HG02642 (cell line): ENCODE measurements around the gene GLMP.
"Not testable (repeated sequence)": the region's sequence is repeated elsewhere in the genome, so short reads cannot be mapped to it uniquely, and the experiment has no call there.

Experiments used
- ATAC-seq: cut with Tn5 transposase; IDR thresholded peaks from one replicate; pipeline ENCODE4 v1.9.1; 2021; ENCODE audit warnings: mild to moderate bottlenecking; ENCODE audit not compliant: unreplicated experiment, poor library complexity

The GLMP gene, protein sequence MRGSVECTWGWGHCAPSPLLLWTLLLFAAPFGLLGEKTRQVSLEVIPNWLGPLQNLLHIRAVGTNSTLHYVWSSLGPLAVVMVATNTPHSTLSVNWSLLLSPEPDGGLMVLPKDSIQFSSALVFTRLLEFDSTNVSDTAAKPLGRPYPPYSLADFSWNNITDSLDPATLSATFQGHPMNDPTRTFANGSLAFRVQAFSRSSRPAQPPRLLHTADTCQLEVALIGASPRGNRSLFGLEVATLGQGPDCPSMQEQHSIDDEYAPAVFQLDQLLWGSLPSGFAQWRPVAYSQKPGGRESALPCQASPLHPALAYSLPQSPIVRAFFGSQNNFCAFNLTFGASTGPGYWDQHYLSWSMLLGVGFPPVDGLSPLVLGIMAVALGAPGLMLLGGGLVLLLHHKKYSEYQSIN

DNA sequence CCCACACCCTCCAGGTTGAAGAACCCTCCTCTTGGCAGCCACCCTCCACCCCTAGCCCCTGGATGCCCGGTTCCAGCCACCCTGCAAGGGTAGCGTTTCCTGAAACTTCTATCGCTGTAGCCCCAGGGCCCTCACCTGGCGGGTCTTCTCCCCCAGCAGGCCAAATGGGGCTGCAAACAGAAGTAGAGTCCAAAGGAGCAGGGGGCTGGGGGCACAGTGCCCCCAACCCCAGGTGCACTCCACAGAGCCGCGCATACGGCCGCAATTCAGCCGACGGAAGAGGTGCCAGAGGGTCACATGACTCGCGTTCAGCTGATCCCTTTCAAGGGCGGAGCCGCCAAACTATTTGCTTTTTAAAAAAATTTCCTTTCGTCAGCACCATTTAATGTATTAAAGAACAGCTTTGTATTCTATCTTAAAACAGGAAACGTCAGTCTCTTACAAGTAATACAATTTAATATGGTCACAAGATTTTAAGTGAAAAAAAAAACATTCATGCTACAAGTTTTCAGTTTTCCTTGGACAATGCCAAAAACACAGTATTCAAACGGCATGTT, at the start of gene GLMP:
TSS of gene GLMP (minus strand) at position 289 of the 557 bp plus-strand sequence. CDS start at position 255, 34 bp downstream.
- ATAC-seq, result peak; percentile 52

DNA sequence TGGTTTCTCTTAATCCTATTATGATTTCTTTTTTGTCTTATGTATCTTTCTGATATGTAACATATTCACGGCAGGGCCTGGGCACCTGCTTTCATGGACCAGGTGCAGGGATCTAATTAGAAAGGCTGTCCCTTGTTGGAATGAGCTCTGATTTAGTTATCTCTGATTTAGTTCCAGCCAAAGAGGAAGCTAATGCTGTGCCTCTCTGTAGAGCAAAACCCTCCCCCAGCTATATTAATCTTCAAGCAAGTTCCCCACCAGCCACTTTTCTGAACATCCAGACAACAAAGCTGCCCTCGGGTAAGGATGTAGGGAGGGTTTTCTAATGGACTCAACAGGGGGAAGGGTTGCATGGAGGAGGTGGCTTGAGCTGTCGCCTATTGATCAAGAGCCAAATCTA, 48.9 kb upstream of the GLMP start:
- ATAC-seq, result no peak

GRCh38 chr1:156342166-156342955, 46.9 kb upstream of the GLMP start:
- ATAC-seq, result no peak

DNA sequence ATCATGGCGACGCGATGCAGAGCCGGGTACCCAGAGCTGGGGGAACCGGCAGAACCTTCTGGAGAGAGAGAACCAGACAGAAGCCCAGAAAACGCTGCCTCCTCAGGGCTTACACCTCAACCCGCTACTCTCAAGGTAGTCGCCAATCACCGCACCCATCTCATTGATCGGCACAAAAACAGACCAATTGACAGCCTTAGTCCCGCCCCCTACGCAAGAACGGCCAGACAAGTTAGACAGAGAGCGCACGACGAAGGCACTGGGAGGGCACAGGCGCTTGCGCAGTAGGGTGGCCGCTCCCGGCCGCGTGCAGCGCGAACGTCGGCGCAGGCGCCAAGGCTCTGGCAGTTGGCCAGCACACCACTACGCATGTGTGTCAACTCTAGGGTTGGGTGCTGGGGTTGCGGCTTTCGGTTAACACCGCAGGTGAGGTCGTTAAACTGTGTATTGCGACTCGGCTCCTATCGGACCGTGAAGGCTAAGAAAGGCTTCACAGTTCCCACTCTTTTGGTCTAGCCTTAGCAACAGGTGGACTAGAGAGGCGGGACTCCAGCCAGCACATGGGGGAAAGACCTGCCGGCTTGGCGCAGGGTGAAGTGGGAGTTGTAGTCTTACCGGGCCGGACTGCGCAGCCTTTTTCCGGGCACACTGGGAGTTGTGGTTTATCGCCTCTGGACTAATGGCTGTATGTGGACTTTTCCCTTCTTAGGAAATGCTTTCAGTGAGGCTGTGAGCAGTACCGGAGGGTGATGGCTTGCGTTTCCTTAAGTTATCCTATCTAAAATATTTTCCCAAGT, 42.9 kb upstream of the GLMP start, which contains the start of the genes CCT3 and TSACC:
TSS of gene CCT3 (minus strand) at position 113 of the 797 bp plus-strand sequence. CDS start at position 5, 108 bp downstream.
TSS of gene TSACC (plus strand) at position 347 of the 797 bp plus-strand sequence. CDS start 1,232 bp downstream, outside the sequence.
- peak; percentile 95 for ATAC-seq

GRCh38 chr1:156337888-156338179, 42.4 kb upstream of the GLMP start:
- no peak for ATAC-seq

- ATAC-seq, result no peak
These were observed 41.8 kb upstream of the GLMP start for GRCh38 chr1:156337052-156337887.

DNA sequence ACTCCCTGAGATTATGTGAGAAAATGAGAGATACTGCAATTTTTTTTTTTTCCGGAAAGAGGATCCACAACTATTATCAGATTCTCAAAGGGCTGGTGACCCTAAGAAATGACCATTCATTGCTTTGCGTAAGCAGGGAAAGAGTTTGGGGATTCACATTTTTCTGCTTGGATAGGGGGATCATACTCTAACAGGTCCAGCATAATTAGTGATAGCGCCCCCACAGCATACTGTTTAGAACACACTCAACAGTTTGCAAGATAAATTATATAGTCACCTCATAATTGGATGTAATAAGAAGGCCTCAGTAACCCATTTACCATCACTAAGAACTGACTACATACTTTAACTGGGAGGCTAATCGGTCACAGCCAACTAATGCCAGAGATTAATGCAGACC, 40.8 kb upstream of the GLMP start:
- no peak for ATAC-seq

DNA sequence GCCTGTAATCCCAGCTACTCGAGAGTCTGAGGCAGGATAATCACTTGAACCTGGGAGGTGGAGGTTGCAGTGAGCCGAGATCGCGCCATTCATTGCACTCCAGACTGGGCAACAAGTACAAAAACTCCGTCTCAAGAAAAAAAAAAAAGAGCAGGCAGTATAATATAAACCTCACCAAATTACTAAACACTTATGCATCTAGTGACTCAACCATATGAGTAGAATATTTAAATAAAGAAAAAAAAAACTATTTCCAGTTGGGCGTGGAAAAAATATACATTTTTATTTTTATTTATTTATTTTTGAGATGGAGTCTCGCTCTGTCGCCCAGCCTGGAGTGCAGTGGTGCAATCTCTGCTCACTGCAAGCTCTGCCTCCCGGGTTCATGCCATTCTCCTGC, 27.7 kb upstream of the GLMP start:
- ATAC-seq, result not testable (repeated sequence)

DNA sequence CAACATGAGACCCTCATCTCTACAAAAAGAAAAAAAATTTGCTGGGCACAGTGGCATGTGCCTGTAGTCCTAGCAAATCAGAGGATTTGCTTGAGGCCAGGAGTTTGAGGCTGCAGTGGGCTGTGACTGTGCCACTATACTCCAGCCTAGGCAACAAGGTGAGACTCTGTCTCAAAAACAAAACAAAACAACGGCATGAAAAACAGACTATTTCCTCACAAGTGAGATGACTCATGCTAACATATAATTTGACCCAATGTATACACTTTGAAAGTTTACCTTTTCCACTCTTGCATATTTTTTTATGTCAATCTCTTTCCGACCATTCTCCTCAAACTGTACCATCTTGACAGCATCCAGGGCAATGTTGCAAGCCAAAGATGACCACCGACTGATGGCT, 25.1 kb upstream of the GLMP start:
- no peak for ATAC-seq

- ATAC-seq, result no peak
These were observed 24.2 kb upstream of the GLMP start for GRCh38 chr1:156319664-156320063.

DNA sequence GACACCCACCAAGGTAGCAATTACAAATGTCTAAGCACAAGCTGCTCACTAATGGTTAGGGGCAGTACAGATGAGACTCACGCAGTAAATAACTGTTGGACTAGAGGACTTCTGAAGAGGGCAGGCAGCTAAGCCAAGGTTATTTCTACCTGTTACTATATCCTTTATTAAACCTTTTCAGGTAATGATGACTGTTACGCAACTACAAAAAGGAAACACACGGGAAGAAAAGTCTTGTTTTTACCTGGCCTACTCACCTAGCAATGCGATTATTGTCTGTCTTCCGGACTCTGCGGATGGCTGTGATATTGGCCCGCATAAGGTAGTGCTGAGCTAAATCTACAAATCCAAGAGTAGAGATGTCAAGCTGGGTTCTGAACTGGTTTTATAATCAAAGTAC, 21.4 kb upstream of the GLMP start:
- no peak for ATAC-seq

DNA sequence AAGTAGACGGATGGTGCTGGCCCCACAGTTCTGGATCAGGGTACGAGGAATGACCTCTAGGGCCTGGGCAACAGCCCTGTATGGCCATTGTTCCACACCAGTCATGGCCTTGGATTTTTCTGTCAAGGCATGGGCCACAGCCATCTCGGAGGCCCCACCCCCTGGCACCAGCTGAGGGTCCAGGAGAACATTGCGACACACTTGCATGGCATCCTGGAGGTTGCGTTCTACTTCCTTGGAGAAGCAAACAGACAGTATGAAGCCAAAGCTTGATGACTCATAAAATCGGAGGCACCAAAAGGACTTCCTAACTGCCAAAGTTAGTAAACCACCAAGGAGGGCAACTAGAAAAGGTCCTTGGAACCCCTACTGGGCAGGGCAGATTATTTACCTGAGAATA, 15.5 kb upstream of the GLMP start:
- no peak for ATAC-seq

DNA sequence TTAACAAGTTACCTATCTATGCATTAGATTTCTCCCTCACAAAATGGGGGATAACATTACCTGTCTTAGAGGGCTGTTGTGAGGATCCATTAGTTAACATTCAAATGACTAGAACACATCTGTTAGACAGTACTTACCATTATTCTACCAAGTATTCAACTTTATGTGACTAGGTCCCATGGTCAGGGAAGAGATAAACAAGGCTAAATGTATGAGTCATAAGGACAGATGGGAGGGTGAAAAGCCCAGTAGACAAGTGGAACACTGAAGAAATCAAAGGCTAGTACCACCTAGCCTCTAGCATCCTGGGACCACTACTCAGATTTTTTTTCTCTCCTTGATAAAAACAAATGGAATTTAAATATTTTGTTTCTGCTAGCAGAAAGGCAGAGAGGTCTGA, 12.6 kb upstream of the GLMP start:
- ATAC-seq, result no peak

- no peak for ATAC-seq
These were observed 9.7 kb upstream of the GLMP start for GRCh38 chr1:156305215-156305614.

GRCh38 chr1:156303241-156303640, 7.8 kb upstream of the GLMP start:
- ATAC-seq, result no peak

DNA sequence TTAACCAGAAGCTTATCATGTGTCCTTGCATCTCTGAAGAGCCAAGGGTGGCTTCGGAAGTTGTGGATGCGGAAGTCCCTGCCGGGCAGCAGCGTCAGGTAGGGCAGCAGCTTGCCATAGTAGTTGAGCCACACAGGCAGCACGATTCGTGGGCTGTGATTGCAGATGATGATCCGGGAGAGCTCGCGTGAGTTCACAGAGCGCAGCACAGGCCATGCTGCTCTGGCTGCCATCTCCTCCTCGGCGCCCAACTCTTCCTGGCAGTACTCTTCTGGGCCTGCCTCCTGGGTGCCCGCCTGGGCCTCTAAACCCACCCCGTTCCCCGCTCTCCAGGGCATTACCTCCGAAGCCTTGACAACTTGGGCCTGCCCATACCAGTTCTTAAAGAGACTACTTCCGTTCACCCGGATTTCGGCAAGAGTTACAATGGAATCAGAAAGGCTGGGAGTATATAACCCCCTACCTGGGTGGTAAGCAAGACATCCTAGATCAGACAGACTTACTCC, 3.4 kb upstream of the GLMP start, which contains the start of gene VHLL:
TSS of gene VHLL (minus strand) at position 456 of the 506 bp plus-strand sequence. CDS start at position 338, 118 bp downstream.
- no peak for ATAC-seq

- ATAC-seq, result no peak
These were observed 1.6 kb downstream of the GLMP start for GRCh38 chr1:156293895-156294294.

- no peak for ATAC-seq
These were observed 2.4 kb downstream of the GLMP start for GRCh38 chr1:156293098-156293434.
